ENCODE data around the gene SOST. TPM values are rescaled to one million over a fixed set of nuclear protein-coding genes. Genes with fewer than 3 reads are reported as not detected.

Gene SOST
- total RNA-seq, 4 donors from 2014 or later = not detected

DNA sequence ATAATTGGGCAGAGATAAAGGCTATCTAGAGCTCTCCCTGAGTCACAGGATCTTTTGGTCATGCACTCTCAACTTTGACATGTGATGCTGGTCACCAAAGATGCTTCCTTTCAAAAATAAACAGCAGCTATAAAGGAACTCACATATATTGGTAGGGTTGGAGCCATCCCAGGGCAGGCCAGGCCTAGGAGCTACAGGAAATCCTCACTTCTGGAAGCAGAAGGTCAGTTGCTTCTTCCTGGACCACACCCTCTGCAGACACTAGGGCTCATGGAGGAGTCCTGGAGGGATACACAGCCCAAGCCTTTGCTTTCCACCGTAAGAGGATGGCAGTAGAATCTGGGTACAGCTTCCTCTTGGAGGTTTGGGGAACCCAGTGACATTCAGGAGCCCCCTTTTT, 24.6 kb downstream of the SOST start:
- intact Hi-C loops (cut with DNase I; ENCODE audit: low total_unique reads) (no loop called here), in situ Hi-C loops (cut with MboI; ENCODE audit: low pct_ligation_motif_present in 1 of 4, low pct_unique_long_range_greater_than_20kb in 1 of 4, low sequenced_read_pairs in 3 of 4) (no loop called here)
- no peak overlapping the region for H3K4me3 ChIP-seq
- no peaks in the 10 kb centered on the region for H3K27me3 ChIP-seq
- DNase-seq = no peak
- TF ChIP-seq POLR2A (IDR thresholded peaks at IDR 0.05) (no peak), EP300 (IDR thresholded peaks at IDR 0.05; ENCODE audit: low read depth) (no peak), CTCF (IDR thresholded peaks at IDR 0.05) (no peak), POLR2AphosphoS5 (IDR thresholded peaks at IDR 0.05) (no peak)
- no peaks in the 10 kb centered on the region for H3K9me3 ChIP-seq
- H3K4me1 ChIP-seq = no peaks in the 10 kb centered on the region
- H3K27ac ChIP-seq = no peak overlapping the region
- no peaks in the 10 kb centered on the region for H3K36me3 ChIP-seq
- WGBS, 2 donors (ENCODE audit: low coverage in 1 of 2) = 100% methylated on average over 1 of the region's 1 CpG; no CpG with 5 or more reads in 1 of the 2 donors

DNA sequence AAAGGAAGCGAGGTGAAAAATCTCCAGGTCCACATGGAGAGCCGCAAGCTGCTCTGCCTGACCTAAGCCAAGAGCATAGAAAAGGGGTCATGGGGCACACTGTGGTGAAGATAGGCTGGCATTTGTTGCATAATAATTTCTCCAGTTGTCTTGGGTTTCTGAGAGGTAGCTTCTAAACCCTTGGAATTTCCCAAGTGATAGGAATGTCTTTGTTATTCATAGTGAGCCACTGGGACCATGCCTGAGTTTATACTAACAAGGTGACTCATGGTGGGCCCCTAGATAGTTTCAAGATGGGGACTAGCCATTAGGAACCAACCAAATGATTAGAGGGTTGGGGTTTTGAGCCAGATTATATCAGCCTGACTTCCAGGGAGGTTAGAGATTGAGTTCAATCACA, 25.6 kb downstream of the SOST start:
- H3K4me1 ChIP-seq = no peaks in the 10 kb centered on the region
- 96 to 100% methylated on average over 2 of the region's 2 CpGs for WGBS, 2 donors (ENCODE audit: low coverage in 1 of 2)

DNA sequence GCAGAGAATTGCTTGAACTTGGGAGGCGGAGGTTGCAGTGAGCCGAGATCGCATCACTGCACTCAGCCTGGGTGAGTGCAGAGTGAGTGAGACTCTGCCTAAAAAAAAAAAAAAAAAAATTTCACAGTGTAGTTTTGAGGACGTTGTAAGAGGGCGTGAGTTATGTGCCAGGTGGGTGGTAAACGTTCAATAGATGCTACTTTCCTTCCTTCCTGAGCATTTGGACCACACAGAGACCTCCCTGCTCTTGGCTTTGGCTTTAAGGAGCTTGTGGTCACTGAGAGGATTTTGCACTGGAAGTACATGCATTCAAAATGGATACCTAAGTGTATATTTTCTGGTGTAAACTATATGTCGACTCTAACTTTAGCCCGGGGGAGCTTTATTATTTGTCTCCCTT, 30.5 kb downstream of the SOST start:
- intact Hi-C loops (cut with DNase I; ENCODE audit: low total_unique reads) = no loop called here
- no peak overlapping the region for H3K4me3 ChIP-seq
- H3K4me1 ChIP-seq = no peaks in the 10 kb centered on the region
- no peak for DNase-seq
- no peak overlapping the region for H3K27ac ChIP-seq
- WGBS, 2 donors (ENCODE audit: low coverage in 1 of 2) = 78% methylated on average over 7 to 8 of the region's 8 CpGs
- H3K9me3 ChIP-seq = no peaks in the 10 kb centered on the region
- H3K27me3 ChIP-seq = no peaks in the 10 kb centered on the region
- no peaks in the 10 kb centered on the region for H3K36me3 ChIP-seq
- TF ChIP-seq EP300 (IDR thresholded peaks at IDR 0.05; ENCODE audit: low read depth) (no peak), CTCF (IDR thresholded peaks at IDR 0.05) (no peak), POLR2AphosphoS5 (IDR thresholded peaks at IDR 0.05) (no peak), POLR2A (IDR thresholded peaks at IDR 0.05) (no peak)
- in situ Hi-C loops (cut with MboI; ENCODE audit: low pct_ligation_motif_present in 1 of 4, low pct_unique_long_range_greater_than_20kb in 1 of 4, low sequenced_read_pairs in 3 of 4) = no loop called here

More for the DNA sequence above, 25.6 kb downstream of the SOST start:
- no peaks in the 10 kb centered on the region for H3K9me3 ChIP-seq
- DNase-seq = no peak
- no peaks in the 10 kb centered on the region for H3K36me3 ChIP-seq
- H3K27ac ChIP-seq = no peak overlapping the region
- TF ChIP-seq POLR2AphosphoS5 (IDR thresholded peaks at IDR 0.05) = no peak
- no peak for TF ChIP-seq POLR2A (IDR thresholded peaks at IDR 0.05)
- no peak for TF ChIP-seq EP300 (IDR thresholded peaks at IDR 0.05; ENCODE audit: low read depth)
- TF ChIP-seq CTCF (IDR thresholded peaks at IDR 0.05) = no peak
- intact Hi-C loops (cut with DNase I; ENCODE audit: low total_unique reads) = no loop called here
- H3K27me3 ChIP-seq = no peaks in the 10 kb centered on the region
- in situ Hi-C loops (cut with MboI; ENCODE audit: low pct_ligation_motif_present in 1 of 4, low pct_unique_long_range_greater_than_20kb in 1 of 4, low sequenced_read_pairs in 3 of 4) = no loop called here
- H3K4me3 ChIP-seq = no peak overlapping the region

- no peak for TF ChIP-seq POLR2AphosphoS5 (IDR thresholded peaks at IDR 0.05)
- TF ChIP-seq EP300 (IDR thresholded peaks at IDR 0.05; ENCODE audit: low read depth) = no peak
- no peak for TF ChIP-seq POLR2A (IDR thresholded peaks at IDR 0.05)
- no peak for TF ChIP-seq CTCF (IDR thresholded peaks at IDR 0.05)
- no peak for DNase-seq
- in situ Hi-C loops (cut with MboI; ENCODE audit: low pct_ligation_motif_present in 1 of 4, low pct_unique_long_range_greater_than_20kb in 1 of 4, low sequenced_read_pairs in 3 of 4) = no loop called here
Observed at GRCh38 chr17:43723697-43724359, 34.8 kb downstream of the SOST start.

More at GRCh38 chr17:43723697-43724359, 34.8 kb downstream of the SOST start:
- H3K4me1 ChIP-seq = peaks cover 0 to 5% (median 0%) of the 10 kb centered on the region in 4 donors
- H3K27me3 ChIP-seq = no peaks in the 10 kb centered on the region
- intact Hi-C loops (cut with DNase I; ENCODE audit: low total_unique reads) = no loop called here
- 65 to 89% methylated on average over 3 to 6 of the region's 6 CpGs for WGBS, 2 donors (ENCODE audit: low coverage in 1 of 2)
- H3K9me3 ChIP-seq = no peaks in the 10 kb centered on the region
- no peak overlapping the region for H3K4me3 ChIP-seq
- H3K27ac ChIP-seq = no peak overlapping the region
- H3K36me3 ChIP-seq = no peaks in the 10 kb centered on the region
